GM18861 (cell line): ENCODE results near the gene HPGD.

Source experiments
- ATAC-seq: cut with Tn5 transposase; IDR thresholded peaks from one replicate; pipeline ENCODE4 v1.9.1; 2021; ENCODE audit not compliant: unreplicated experiment

The HPGD gene

GRCh38 chr4:174522183-174523024, at the start of gene HPGD:
HPGD (minus strand) TSS chr4:174522488; CDS start chr4:174522451, 37 bp downstream.
- ATAC-seq = peak; percentile 72

GRCh38 chr4:174564529-174564928, 42.2 kb upstream of the HPGD start:
- ATAC-seq = no peak

- no peak for ATAC-seq
Measured at GRCh38 chr4:174563399-174563798, 41.1 kb upstream of the HPGD start.

GRCh38 chr4:174561560-174561959, 39.3 kb upstream of the HPGD start:
- no peak for ATAC-seq

DNA sequence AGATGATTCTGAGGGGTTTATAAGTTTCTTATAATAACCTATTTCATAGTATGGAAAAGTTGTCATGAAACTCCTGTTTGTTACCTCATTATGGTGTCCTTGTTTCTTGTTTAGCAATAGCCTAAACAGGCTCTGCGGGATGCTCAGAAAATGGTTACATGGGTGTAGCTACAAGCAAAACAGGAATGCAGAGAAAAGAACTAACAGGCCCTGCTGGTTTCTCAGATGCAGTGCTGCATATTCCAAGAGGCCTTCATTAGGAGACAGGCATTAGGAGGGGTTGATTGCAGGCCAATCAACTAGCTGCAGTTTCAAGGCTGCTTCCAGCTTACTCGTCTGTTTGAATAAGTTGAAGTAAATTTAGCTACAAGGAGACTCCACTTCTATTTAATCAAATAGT, 37.6 kb upstream of the HPGD start:
- no peak for ATAC-seq

DNA sequence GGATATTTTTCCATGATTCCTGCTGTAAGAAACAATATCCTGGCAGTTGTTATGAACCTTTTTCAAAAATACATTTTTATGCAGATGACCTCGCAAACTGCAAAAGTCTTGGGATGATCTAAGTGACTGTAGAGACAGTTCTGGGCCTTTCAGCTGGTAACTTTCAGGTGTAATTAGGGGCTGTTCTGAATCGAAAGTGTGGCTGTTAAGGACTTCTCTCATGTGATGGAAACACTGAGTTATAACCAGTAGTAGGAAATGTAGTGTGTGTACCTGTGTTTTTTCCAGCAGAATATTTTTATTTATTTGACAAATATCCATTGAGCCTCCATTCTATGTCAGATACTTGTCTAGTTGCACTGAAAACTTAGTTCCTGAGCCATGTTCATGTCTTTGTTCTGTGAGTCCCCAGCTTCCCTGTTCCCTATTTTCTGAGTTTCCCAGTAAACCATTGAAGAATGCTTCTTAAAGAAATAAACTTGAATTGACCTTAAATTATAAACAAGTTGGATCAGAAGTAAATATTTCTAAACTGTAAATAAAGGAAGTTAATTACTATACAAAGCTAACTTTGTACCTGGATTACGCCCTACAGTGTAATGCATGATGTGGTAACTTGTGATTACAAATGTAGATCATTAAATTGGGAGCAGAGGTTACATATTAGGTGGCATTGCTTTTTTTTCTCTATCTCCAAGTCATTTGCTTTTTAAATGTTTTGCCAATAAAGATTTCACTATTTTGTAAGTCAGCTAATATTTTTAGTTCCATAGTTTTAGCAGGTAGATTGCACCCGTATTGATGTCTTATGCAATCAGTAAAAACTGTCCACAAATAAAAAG, 33.7 kb upstream of the HPGD start:
- ATAC-seq = no peak

DNA sequence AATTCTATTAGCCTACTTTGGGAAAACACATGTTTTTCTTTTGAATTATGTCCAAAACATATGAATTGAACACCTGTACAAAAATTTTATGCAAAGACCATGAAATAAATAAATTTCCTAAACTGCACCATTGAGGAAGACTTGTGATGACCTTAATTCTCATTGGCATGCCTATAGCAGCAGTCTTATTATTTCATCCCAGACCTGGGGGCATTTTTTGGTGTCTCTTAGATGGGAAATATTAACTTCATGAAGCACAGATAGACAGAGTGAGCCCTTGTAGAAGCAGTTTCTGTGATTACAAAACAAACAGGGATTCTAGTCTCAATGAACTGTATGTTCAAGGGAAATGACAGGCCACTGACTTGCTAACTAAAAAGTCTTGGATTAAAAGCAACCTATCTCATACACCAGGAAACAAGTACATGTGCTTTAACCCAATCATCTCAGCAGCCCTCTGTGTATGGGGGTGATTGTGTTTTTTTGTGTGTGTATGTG, 32.0 kb upstream of the HPGD start:
- no peak for ATAC-seq

- no peak for ATAC-seq
Measured at GRCh38 chr4:174553828-174554227, 31.5 kb upstream of the HPGD start.

DNA sequence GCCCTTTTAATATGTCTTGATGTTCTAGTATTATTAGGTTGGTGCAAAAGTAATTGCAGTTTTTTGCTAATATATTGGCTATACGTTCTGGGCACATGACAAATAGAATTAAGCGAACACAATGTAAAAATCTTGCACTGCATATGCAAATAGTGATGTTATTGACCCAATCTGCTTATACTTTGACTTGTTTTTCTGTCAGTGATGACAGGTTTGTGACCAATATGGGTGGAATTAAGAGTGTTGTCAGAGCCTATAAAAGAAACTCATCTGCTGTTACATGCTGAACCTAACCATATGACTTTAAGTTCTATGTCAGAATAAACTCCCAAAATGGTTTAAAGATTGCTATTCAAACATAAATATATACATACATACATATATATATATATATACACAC, 30.7 kb upstream of the HPGD start:
- no peak for ATAC-seq

DNA sequence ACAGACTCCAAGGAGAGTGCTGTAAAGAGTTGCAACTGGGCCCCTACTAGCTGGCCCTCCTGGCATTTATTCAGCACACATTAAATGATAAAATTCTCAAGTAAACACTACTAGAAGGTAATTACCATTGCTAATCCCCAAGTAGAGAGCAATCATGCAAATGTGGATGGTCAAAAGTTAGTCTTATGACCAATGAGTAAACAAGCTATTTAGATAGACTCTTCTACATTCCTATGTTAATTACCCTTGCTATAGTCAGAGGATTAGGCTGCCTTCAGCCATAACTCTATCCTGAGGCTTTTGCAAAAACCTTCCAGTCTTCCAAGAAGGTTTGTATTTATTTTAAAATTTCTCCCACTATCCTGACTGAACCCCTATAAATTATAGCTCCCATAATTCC, 28.3 kb upstream of the HPGD start:
- ATAC-seq = no peak

DNA sequence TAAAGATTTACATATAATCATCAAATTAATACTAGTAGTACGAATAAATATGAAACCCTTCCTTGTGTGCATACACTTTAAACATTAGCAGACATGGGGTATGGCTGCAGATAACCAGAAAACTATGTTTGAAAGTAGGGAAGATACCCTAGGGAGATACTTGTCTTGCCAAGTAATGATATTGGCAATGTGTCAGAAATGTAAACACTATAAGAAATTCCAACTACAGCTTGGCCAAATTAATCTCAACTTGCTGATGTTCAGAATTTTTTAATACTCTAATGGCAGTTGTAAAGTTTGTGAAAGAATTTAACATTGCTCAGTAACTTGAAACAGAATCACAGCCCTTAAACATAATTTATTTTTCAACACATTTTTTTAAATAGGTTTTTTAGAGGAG, 27.4 kb upstream of the HPGD start:
- ATAC-seq = no peak

DNA sequence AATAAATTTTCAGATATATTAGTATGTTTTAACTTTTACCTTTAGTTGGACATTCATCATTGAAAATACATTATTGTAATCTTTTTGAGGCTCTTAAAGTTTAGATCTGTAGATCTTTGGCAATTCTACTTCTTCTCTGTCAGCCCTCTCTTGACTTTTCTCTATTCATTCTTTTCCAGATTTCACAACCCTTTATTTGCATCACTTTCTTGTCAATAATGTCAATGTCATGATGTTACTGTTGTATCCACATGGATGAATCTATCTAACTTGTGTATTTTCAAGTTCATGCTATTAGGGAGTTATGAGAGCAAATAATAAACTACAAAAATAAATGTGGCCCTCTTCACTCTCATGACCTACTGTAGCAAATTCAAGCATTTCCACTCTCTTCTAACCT, 23.0 kb upstream of the HPGD start:
- no peak for ATAC-seq

- no peak for ATAC-seq
Measured at GRCh38 chr4:174544496-174544895, 22.2 kb upstream of the HPGD start.

GRCh38 chr4:174540175-174540574, 17.9 kb upstream of the HPGD start:
- no peak for ATAC-seq

DNA sequence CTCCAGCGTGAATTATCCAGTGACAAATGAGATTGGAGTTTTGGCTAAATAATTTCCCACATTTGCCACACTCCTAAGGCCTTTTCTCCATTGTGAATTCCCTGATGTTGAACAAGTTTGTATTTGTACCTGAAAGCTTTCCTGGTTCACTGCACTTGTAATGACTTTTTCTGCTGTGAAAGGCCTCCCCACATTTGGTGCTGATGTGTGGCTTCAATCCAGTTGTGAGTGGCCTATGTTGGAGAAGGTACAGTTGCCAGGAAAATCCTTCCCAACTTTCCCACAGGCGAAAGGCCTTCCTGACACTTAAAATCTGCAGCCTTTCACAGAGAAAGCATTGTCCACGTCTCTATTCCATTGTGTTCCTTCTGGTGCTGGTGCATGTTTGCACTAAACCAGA, 17.3 kb upstream of the HPGD start:
- no peak for ATAC-seq

GRCh38 chr4:174538876-174539250, 16.6 kb upstream of the HPGD start:
- no peak for ATAC-seq

DNA sequence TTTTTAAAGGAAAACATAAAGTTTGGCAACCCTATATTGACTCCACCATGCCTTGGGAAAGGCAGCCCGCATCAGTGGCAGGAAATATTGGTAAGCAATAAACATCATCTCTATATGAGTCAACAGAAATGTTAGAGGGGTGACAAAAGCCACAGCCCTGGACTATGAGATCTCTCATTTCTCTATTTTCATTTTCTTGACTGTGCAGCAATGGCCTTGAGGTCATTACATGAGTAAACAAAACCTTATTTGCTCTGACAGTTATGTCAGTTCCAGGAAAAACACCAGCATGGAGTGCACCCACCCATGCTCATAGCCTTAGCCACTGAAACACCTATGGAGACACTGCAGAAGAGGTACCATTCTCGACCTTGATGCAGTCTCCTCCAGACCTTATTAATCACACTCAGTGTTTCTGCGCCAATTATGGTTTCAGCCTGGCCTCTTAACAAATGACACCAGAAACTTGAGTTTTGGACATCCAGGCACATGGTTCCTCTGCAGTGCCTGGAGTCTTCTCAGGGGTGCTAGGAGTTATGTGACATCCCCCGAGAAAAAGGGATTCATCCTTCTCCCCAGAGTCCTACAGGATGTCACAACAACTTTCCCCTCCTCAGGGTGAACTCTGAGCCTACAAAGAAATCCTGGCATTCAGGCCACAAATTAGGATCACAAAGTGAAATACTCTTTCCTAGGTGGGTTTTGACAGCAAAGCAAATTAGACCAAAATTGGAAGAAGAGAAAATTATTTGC, 16.0 kb upstream of the HPGD start:
- ATAC-seq = peak; percentile 98

DNA sequence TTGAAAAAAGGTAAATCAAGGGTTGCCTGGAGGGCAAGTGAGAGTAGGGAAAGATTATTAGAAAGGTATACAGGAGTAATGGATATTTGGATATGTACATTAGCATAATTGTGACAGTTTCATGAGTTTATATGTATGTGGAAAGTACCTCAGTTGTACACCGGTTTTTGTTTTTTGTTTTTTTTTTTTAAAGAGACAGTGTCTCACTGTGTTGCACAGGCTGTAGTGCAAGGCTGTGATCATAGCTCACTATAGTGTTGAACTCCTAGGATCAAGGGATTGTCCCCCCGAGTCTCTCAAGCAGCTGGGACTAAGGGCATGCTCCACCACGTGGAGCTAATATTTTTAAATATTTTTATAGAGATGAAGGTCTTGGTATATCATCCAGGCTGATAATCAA, 15.3 kb upstream of the HPGD start:
- ATAC-seq = peak; percentile 8

DNA sequence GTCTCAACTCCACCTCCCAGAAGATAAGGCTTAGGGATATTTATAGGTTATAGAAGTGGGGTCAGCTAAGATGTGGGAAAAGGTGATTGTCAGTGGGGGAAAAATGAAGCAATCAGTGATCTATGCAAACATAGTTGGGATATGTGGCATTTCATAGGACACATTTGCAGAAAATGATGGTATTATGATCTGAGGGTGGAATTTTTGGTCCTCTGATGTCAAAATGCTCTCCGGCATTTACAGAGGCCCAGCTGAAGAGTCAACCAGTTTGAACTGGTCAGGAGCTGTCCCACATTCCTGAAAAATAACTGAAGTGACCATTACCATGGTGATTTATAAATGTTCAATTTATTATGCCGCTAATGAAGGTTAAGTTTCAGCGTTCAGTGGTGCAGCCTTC, 12.2 kb upstream of the HPGD start:
- ATAC-seq = no peak

DNA sequence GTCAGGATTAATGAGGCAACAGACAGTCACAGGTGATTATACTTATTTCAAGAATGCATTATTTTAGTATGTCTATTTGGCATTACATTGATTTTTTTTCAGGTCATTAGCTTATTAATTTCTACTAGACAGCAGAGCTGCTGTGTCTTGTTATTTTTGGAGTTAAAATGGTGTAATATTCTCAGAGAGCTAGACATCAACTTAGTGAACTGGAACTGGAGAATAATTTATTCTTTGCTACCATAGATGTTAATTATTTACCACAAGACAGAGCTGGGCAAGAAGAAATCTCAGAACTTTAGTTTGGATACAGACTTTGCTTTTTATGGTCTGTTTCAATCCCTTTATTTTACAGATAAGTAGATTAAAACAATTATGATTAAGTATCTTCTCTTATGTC, 10.2 kb upstream of the HPGD start:
- ATAC-seq = no peak

- no peak for ATAC-seq
Measured at GRCh38 chr4:174531486-174531885, 9.2 kb upstream of the HPGD start.
